ENCODE measurements around the gene IGIP. TPM values are rescaled to one million over a fixed set of nuclear protein-coding genes. Genes with fewer than 3 reads are reported as not detected.

IGIP gene
- total and polyA plus RNA-seq, 2 of the 8 experiments (the other 6 are each of a cell fraction or from before 2014, with no cell fraction given) = 0.32 to 0.69 TPM

DNA sequence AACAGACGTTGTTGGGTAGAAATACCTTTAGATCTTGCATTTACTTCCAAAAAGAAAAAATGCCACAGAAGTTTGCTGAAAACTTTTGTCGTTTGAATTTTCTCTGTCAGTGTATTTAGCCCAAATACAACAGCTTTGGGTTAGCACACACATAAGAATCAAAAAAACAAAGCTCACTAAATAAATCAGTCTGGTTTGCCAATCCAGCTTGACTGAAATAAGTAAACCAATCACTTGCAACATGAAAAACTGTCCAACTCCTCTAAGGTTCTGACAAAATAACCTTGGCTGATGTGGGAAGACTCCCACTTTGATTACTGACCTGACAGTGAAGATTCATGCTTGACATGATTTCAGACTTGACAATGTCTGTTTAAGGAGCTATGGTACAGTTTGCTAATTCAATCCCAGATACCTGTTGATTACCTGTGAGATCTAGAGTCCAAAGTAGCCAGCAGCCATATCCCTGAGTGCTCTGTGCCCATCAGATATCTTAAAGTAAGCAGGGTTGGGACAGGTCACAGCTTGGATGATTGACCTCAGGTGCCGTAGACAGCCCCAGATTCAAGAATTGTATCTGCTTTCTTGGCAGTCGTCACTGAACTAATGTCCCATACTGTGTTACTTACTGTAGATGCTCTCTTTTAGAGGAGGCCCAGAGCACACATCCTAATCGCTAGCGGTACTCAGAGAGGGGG, 727 bp downstream of the IGIP start:
- POLR2A ChIA-PET (ENCODE audit: partially characterized antibody) = interaction anchor here (0.6 to 1.5 kb wide), 2 partner anchors 12 to 71 kb away, joined by 3 to 5 read pairs; partner anchors contain the start of gene PURA
- no peak overlapping the region for H3K9ac ChIP-seq (replicated peaks in 1 of 4; ENCODE audit: extremely low read depth in 1 of 4, low read depth in 3 of 4, low read length in 3 of 4)
- no peak overlapping the region for H3K4me2 ChIP-seq (ENCODE audit: insufficient read depth in 1 of 2, low read depth in 2 of 2, low read length in 2 of 2)
- H3K79me1 ChIP-seq (ENCODE audit: low read depth, low read length) = no peaks in the 10 kb centered on the region
- 87% methylated on average over 6 of the region's 6 CpGs; no CpG with 5 or more reads in 1 of the 2 experiments for WGBS, 2 experiments (ENCODE audit: extremely low coverage in 1 of 2, insufficient coverage in 1 of 2, insufficient read length in 1 of 2, insufficient replicate concordance in 2 of 2, low coverage in 1 of 2, low lambda C conversion rate in 2 of 2, missing lambda C conversion rate in 1 of 2)
- no peak overlapping the region for H2AK5ac ChIP-seq (ENCODE audit: low read depth, low read length)
- DNase-seq (ENCODE audit: low read depth in 1 of 2, low spot score in 2 of 2) (no peak), FAIRE-seq (no peak)
- no peak overlapping the region for H2AFZ ChIP-seq (ENCODE audit: low read length)
- TF ChIP-seq PHF8 (conservative IDR thresholded peaks at IDR 0.05; ENCODE audit: low read depth, low read length) (no peak), SUZ12 (IDR thresholded peaks at IDR 0.05; ENCODE audit: low read length) (no peak), HDAC6 (IDR thresholded peaks at IDR 0.05; ENCODE audit: low read depth, low read length) (no peak), SP2 (IDR thresholded peaks at IDR 0.05; ENCODE audit: low read length) (no peak), TAF1 (IDR thresholded peaks at IDR 0.05; ENCODE audit: low read depth, low read length) (no peak), SIX5 (IDR thresholded peaks at IDR 0.05; ENCODE audit: low read depth, low read length) (no peak), BACH1 (IDR thresholded peaks at IDR 0.05; ENCODE audit: low read length) (no peak), CREB1 (IDR thresholded peaks at IDR 0.05) (no peak), RNF2 (IDR thresholded peaks at IDR 0.05; ENCODE audit: borderline replicate concordance, low read depth, low read length, missing control alignments, poor library complexity, severe bottlenecking) (no peak)
- no peak overlapping the region for H3K14ac ChIP-seq (ENCODE audit: insufficient read length)
- no peak overlapping the region for H2BK120ac ChIP-seq (replicated peaks; ENCODE audit: low read depth, low read length)
- CTCF ChIA-PET (ENCODE audit: partially characterized antibody) = interaction anchor here (0.9 to 2.1 kb wide), 8 partner anchors 8 to 52 kb away, joined by 3 to 10 read pairs (median 3); no protein-coding TSS in a partner anchor
- no peak overlapping the region for H4K8ac ChIP-seq (ENCODE audit: extremely low read depth, insufficient read depth, low read length)
- H2BK15ac ChIP-seq (ENCODE audit: low read length) = no peak overlapping the region
- H3K36me3 ChIP-seq (ENCODE audit: control insufficient read depth in 2 of 4, insufficient read depth in 4 of 4, low read length in 3 of 4) = no peaks in the 10 kb centered on the region
- peaks cover 0 to 5% (median 1%) of the 10 kb centered on the region in 4 experiments; a peak in 2 of 7 replicates for H3K4me1 ChIP-seq (replicated peaks in 1 of 4; ENCODE audit: control insufficient read depth in 3 of 4, insufficient read depth in 4 of 4, low read length in 3 of 4)
- no peak overlapping the region for H3K18ac ChIP-seq (ENCODE audit: extremely low read depth, low read length)
- no peaks in the 10 kb centered on the region for H3K79me2 ChIP-seq (ENCODE audit: control insufficient read depth in 1 of 2, insufficient read depth in 2 of 2, low read length in 2 of 2)
- no peak overlapping the region for H2BK12ac ChIP-seq (ENCODE audit: low read depth, low read length)
- no peak overlapping the region for H4K5ac ChIP-seq (ENCODE audit: insufficient read length, low read depth, low read length)
- H3K23ac ChIP-seq (ENCODE audit: insufficient read length) = no peak overlapping the region
- H4K91ac ChIP-seq (replicated peaks; ENCODE audit: insufficient read length, low read length) = no peak overlapping the region
- H3K4ac ChIP-seq (replicated peaks; ENCODE audit: insufficient read length, low read depth, low read length) = no peak overlapping the region
- H3K56ac ChIP-seq (replicated peaks; ENCODE audit: insufficient read length, low read depth, low read length) = no peak overlapping the region
- no peaks in the 10 kb centered on the region for H3K23me2 ChIP-seq (ENCODE audit: low read depth, low read length)
- H2BK20ac ChIP-seq (ENCODE audit: low read length) = no peak overlapping the region
- no peak overlapping the region for H3K4me3 ChIP-seq (ENCODE audit: extremely low read depth in 1 of 4, insufficient read depth in 2 of 4, low read depth in 3 of 4, low read length in 4 of 4)
- no peak overlapping the region for H3K27ac ChIP-seq (ENCODE audit: low read depth, low read length)
- no peaks in the 10 kb centered on the region; a peak in 1 of 7 replicates for H3K27me3 ChIP-seq (replicated peaks in 1 of 4; ENCODE audit: control insufficient read depth in 3 of 4, extremely low read depth in 1 of 4, insufficient read depth in 3 of 4, low read length in 3 of 4)
- no peaks in the 10 kb centered on the region for H4K20me1 ChIP-seq (replicated peaks in 1 of 2; ENCODE audit: control insufficient read depth in 1 of 2, insufficient read depth in 2 of 2, low read length in 2 of 2)
- H2BK5ac ChIP-seq (ENCODE audit: low read depth, low read length) = no peak overlapping the region
- H3K9me3 ChIP-seq (ENCODE audit: insufficient read depth in 2 of 2, low read depth in 1 of 2, low read length in 1 of 2) = no peaks in the 10 kb centered on the region

Measured in H1 (cell line).